ENCODE results near the gene NTN5.

Gene NTN5

GRCh38 chr19:48611872-48612271 lies 60.9 kb downstream of the NTN5 start:
- DNase-seq: no peak
